HEK293 (cell line): ENCODE results near the gene UCHL1.

ENCODE experiments used
- CTCF ChIA-PET: fragments of 350-600 bp; formaldehyde crosslinking; extraction: SDS; loops from one replicate; lab custom pipeline; 2021; ENCODE audit warnings: antibody characterized with exemption; lab: Yijun Ruan, JAX
- POLR2A ChIA-PET: fragments of 300-600 bp; formaldehyde crosslinking; extraction: SDS; loops from one replicate; lab custom pipeline; 2020; ENCODE audit warnings: antibody characterized with exemption, inconsistent platforms; lab: Yijun Ruan, JAX
- H3K27ac ChIP-seq: fragments of 200-500 bp; sonication (Bioruptor generic); 2 replicates; pipeline ENCODE4 v1.5.1; 2014; ENCODE audit warnings: low read depth, low read length, control low read depth, inconsistent platforms; ENCODE audit errors: extremely low read depth
- H3K36me3 ChIP-seq, 2 experiments: fragments of 200-500 bp in 1 of 2; sonication (Bioruptor generic) in 1 of 2; 1 replicate in 1 of 2; 2 replicates in 1 of 2; pipeline ENCODE4 v1.5.1; 2014 to 2017; ENCODE audit warnings: inconsistent platforms in 2 of 2, low read length in 2 of 2; ENCODE audit not compliant: control insufficient read depth in 2 of 2, insufficient read depth in 1 of 2
- H3K4me1 ChIP-seq: fragments of 200-500 bp; sonication (Bioruptor generic); 2 replicates; pipeline ENCODE4 v1.5.1; 2014; ENCODE audit warnings: mild to moderate bottlenecking, low read length, inconsistent platforms; ENCODE audit not compliant: control insufficient read depth, insufficient read depth
- H3K4me3 ChIP-seq: 2 replicates; pipeline ENCODE4 v1.5.1; 2011; ENCODE audit warnings: low read depth, mild to moderate bottlenecking, control low read depth, low read length, moderate library complexity
- H3K9me3 ChIP-seq: fragments of 200-500 bp; sonication (Bioruptor generic); 2 replicates; pipeline ENCODE4 v1.5.1; 2014; ENCODE audit warnings: low read depth, low read length, inconsistent platforms; ENCODE audit not compliant: control insufficient read depth, insufficient read depth
- KLF1 ChIP-seq: fragments of 450-650 bp; formaldehyde crosslinking; IDR thresholded peaks from 2 replicates; pipeline ENCODE4 v1.5.1; 2016; ENCODE audit warnings: missing biosample characterization, missing genetic modification characterization
- KLF16 ChIP-seq: fragments of 450-650 bp; formaldehyde crosslinking; IDR thresholded peaks from 2 replicates; pipeline ENCODE4 v1.5.1; 2017; ENCODE audit warnings: missing biosample characterization, missing genetic modification characterization
- KLF17 ChIP-seq: fragments of 450-650 bp; formaldehyde crosslinking; IDR thresholded peaks from 2 replicates; pipeline ENCODE4 v1.5.1; 2016; ENCODE audit warnings: missing biosample characterization, missing genetic modification characterization
- OVOL3 ChIP-seq: fragments of 450-650 bp; formaldehyde crosslinking; IDR thresholded peaks from 2 replicates; pipeline ENCODE4 v1.5.1; 2016; ENCODE audit warnings: missing biosample characterization, missing genetic modification characterization
- REPIN1 ChIP-seq: fragments of 450-650 bp; formaldehyde crosslinking; IDR thresholded peaks from 2 replicates; pipeline ENCODE4 v1.5.1; 2017; ENCODE audit warnings: missing biosample characterization, missing genetic modification characterization, low read depth
- SCRT1 ChIP-seq: fragments of 450-650 bp; formaldehyde crosslinking; IDR thresholded peaks from 2 replicates; pipeline ENCODE4 v1.5.1; 2016; ENCODE audit warnings: missing biosample characterization, missing genetic modification characterization, borderline replicate concordance
- SP3 ChIP-seq: fragments of 450-650 bp; formaldehyde crosslinking; IDR thresholded peaks from 2 replicates; pipeline ENCODE4 v1.5.1; 2016; ENCODE audit warnings: missing biosample characterization, missing genetic modification characterization
- TCF7L2 ChIP-seq: IDR thresholded peaks from 2 replicates; pipeline ENCODE4 v1.6.1; 2011; ENCODE audit warnings: low read depth, mild to moderate bottlenecking, inconsistent platforms, low read length, moderate library complexity, borderline replicate concordance
- ZBTB20 ChIP-seq: fragments of 450-650 bp; formaldehyde crosslinking; IDR thresholded peaks from 2 replicates; pipeline ENCODE4 v1.5.1; 2016; ENCODE audit warnings: missing biosample characterization, missing genetic modification characterization
- ZBTB49 ChIP-seq: fragments of 450-650 bp; formaldehyde crosslinking; IDR thresholded peaks from 2 replicates; pipeline ENCODE4 v1.5.1; 2016; ENCODE audit warnings: missing biosample characterization, missing genetic modification characterization, low read depth
- ZNF16 ChIP-seq: fragments of 450-650 bp; formaldehyde crosslinking; IDR thresholded peaks from 2 replicates; pipeline ENCODE4 v1.5.1; 2016; ENCODE audit warnings: low read depth, missing biosample characterization, missing genetic modification characterization
- ZNF2 ChIP-seq: fragments of 450-650 bp; formaldehyde crosslinking; IDR thresholded peaks from 2 replicates; pipeline ENCODE4 v1.5.1; 2016; ENCODE audit warnings: missing biosample characterization, missing genetic modification characterization
- ZNF280C ChIP-seq: fragments of 450-650 bp; formaldehyde crosslinking; IDR thresholded peaks from 2 replicates; pipeline ENCODE4 v1.5.1; 2016; ENCODE audit warnings: missing biosample characterization, missing genetic modification characterization
- ZNF354C ChIP-seq: fragments of 450-650 bp; formaldehyde crosslinking; IDR thresholded peaks from 2 replicates; pipeline ENCODE4 v1.5.1; 2016; ENCODE audit warnings: missing biosample characterization, missing genetic modification characterization, low read depth, borderline replicate concordance
- ZNF366 ChIP-seq: fragments of 450-650 bp; formaldehyde crosslinking; conservative IDR thresholded peaks from 2 replicates; pipeline ENCODE4 v1.5.1; 2016; ENCODE audit warnings: missing biosample characterization, missing genetic modification characterization
- ZNF391 ChIP-seq: fragments of 450-650 bp; formaldehyde crosslinking; IDR thresholded peaks from 2 replicates; pipeline ENCODE4 v1.5.1; 2016; ENCODE audit warnings: low read depth, missing biosample characterization, missing genetic modification characterization, borderline replicate concordance
- ZNF394 ChIP-seq: fragments of 450-650 bp; formaldehyde crosslinking; IDR thresholded peaks from 2 replicates; pipeline ENCODE4 v1.5.1; 2016; ENCODE audit warnings: missing biosample characterization, missing genetic modification characterization, mild to moderate bottlenecking, moderate library complexity, borderline replicate concordance
- ZNF48 ChIP-seq: fragments of 450-650 bp; formaldehyde crosslinking; IDR thresholded peaks from 2 replicates; pipeline ENCODE4 v1.5.1; 2016; ENCODE audit warnings: missing biosample characterization, missing genetic modification characterization
- ZNF529 ChIP-seq: fragments of 450-650 bp; formaldehyde crosslinking; IDR thresholded peaks from 2 replicates; pipeline ENCODE4 v1.5.1; 2017; ENCODE audit warnings: missing genetic modification characterization, missing biosample characterization; ENCODE audit not compliant: insufficient replicate concordance
- ZNF670 ChIP-seq: fragments of 450-650 bp; formaldehyde crosslinking; IDR thresholded peaks from 2 replicates; pipeline ENCODE4 v1.5.1; 2016; ENCODE audit warnings: missing biosample characterization, missing genetic modification characterization, low read depth
- ZNF785 ChIP-seq: fragments of 450-650 bp; formaldehyde crosslinking; IDR thresholded peaks from 2 replicates; pipeline ENCODE4 v1.5.1; 2016; ENCODE audit warnings: missing biosample characterization, missing genetic modification characterization

Gene UCHL1

GRCh38 chr4:41262198-41262597 is 5.5 kb downstream of the UCHL1 start:
- Histone ChIP-seq H3K4me1 (no peaks in the 10 kb centered on the region), H3K4me3 (no peak overlapping the region)
- CTCF ChIA-PET: no interaction called here
- TF ChIP-seq KLF17 (tag by site-specific recombination) (no peak), ZNF2 (tag by site-specific recombination) (no peak), SP3 (no peak), ZBTB49 (tag by site-specific recombination) (no peak), ZNF48 (tag by site-specific recombination) (no peak), REPIN1 (tag by site-specific recombination) (no peak), ZNF366 (tag by site-specific recombination) (no peak), TCF7L2 (no peak), ZNF391 (tag by site-specific recombination) (no peak)
- TF ChIP-seq, all 188 proteins: peak for 0
- POLR2A ChIA-PET: interaction anchor here (0.7 kb wide), 1 partner anchor 1216 kb away, joined by 3 read pairs; no protein-coding TSS in a partner anchor
- H3K9me3 ChIP-seq: no peaks in the 10 kb centered on the region
- no peak overlapping the region for H3K27ac ChIP-seq
- H3K36me3 ChIP-seq: peaks cover 30 to 95% of the 10 kb centered on the region in 2 experiments

- no peak for TF ChIP-seq ZBTB20 (tag by site-specific recombination)
- TF ChIP-seq KLF16 (tag by site-specific recombination): no peak
- TF ChIP-seq SCRT1 (tag by site-specific recombination): no peak
- no peak for TF ChIP-seq ZBTB49 (tag by site-specific recombination)
- TF ChIP-seq ZNF354C (tag by site-specific recombination): no peak
- no peak for TF ChIP-seq ZNF16
- no peak for TF ChIP-seq KLF1
- TF ChIP-seq ZNF280C (tag by site-specific recombination): no peak
- TF ChIP-seq ZNF529 (tag by site-specific recombination): no peak
- no peak for TF ChIP-seq ZNF394
- TF ChIP-seq ZNF785 (tag by site-specific recombination): no peak
- no peak for TF ChIP-seq OVOL3 (tag by site-specific recombination)
- no peak for TF ChIP-seq ZNF670 (tag by site-specific recombination)
- H3K4me1 ChIP-seq: no peaks in the 10 kb centered on the region
- POLR2A ChIA-PET: no interaction called here
- no peak overlapping the region for H3K27ac ChIP-seq
- CTCF ChIA-PET: no interaction called here
- H3K4me3 ChIP-seq: no peak overlapping the region
- no peaks in the 10 kb centered on the region for H3K9me3 ChIP-seq
- H3K36me3 ChIP-seq: peaks cover 30 to 98% of the 10 kb centered on the region in 2 experiments
Observed at GRCh38 chr4:41264212-41264611, 7.5 kb downstream of the UCHL1 start.
